ENCODE data around the gene LRRC4B. TPM values are rescaled to one million over a fixed set of nuclear protein-coding genes. Genes with fewer than 3 reads are reported as not detected.

LRRC4B gene
- total and polyA plus RNA-seq, 2 of the 8 experiments (the other 6 are each of a cell fraction or from before 2014, with no cell fraction given): 13.4 to 21.2 TPM

DNA sequence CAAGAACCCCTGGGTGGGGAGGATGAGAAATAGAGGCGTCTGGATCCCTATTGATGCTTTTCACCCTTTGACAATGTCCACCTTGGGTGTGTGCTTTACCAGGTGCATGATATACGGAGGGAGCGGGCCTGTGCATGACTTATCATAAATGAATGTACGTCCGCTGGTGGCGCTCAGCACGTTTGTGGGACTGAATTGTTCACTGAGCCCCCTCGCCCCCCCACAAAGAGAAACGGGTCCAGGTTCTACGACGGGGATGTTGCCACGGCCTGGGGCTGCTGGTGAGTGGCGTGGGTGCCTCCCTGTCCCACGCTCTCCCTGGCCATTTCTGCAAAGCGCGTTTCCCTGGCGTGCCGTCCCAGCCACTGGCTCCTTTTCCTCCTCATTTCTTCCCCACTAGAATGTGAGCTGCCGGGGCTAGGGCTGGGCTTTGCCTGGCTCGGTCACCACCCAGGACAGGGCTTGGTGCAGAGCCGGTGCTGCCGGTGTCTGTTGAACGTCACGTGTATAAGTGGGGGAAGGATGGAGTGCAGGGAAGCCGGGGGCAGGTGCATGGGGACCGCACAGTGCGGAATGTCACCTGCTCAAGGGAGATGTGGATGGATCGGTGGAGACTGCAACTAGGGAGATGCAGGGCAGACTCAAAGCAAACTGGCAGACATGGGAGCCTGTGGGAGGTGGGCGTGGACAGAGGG lies 21.6 kb downstream of the LRRC4B start (continued):
- TF ChIP-seq, protein P1, sequence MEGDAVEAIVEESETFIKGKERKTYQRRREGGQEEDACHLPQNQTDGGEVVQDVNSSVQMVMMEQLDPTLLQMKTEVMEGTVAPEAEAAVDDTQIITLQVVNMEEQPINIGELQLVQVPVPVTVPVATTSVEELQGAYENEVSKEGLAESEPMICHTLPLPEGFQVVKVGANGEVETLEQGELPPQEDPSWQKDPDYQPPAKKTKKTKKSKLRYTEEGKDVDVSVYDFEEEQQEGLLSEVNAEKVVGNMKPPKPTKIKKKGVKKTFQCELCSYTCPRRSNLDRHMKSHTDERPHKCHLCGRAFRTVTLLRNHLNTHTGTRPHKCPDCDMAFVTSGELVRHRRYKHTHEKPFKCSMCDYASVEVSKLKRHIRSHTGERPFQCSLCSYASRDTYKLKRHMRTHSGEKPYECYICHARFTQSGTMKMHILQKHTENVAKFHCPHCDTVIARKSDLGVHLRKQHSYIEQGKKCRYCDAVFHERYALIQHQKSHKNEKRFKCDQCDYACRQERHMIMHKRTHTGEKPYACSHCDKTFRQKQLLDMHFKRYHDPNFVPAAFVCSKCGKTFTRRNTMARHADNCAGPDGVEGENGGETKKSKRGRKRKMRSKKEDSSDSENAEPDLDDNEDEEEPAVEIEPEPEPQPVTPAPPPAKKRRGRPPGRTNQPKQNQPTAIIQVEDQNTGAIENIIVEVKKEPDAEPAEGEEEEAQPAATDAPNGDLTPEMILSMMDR (IDR thresholded peaks at IDR 0.05; ENCODE audit: control extremely low read depth in 1 of 3, insufficient read depth in 1 of 3, low read depth in 1 of 3, low read length in 3 of 3): no peak
- no peak for TF ChIP-seq POLR2AphosphoS5 (IDR thresholded peaks at IDR 0.05; ENCODE audit: low read depth, low read length)
